PC-9 (cell line): ENCODE results near the gene TNIP3.

Experiments used
- EZH2 ChIP-seq: fragments of 200-600 bp; sonication (generic); IDR thresholded peaks from 2 replicates; pipeline ENCODE4 v1.8.0; 2017; ENCODE audit warnings: antibody characterized with exemption, low read depth
- TF ChIP-seq, protein P1 (sequence below): fragments of 200-600 bp; sonication (generic); conservative IDR thresholded peaks from 2 replicates; pipeline ENCODE4 v1.6.1; 2017; ENCODE audit warnings: mixed run types, antibody characterized with exemption, mild to moderate bottlenecking, moderate library complexity

DNA sequence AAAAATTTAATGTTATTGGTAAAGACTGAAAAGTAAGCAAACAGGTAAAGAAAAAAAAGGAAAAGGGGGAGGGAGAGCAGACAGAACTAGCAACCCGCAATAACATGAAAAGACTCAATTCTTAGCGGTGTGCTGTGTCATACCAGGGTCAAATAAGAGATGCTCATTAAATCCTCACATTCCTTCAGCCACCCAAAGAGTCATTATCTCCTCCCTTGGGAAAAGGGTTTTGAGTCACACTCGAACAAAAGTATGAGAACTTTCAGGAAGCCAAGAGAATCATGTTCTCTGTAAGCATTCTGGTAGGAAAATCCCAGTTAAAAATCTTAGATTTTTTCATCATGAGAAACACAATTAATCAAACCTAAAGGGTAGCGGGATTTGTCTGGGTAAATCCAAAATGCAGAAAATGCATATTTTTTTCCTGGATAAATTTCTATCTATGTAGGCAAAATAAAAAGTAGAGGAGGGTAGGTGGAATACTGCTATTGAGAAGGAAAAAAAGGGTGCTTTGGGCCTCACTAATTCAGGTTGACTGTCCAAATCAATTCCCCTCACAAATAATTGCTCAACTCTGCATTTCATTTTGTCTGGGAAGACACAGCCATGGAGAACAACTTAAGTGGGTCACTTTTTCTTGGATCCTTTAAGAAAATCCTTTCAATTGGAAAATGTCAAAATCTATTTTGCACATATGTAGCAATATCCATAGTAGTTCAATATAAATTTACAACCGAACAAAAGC lies 23.2 kb downstream of the TNIP3 start:
- TF ChIP-seq, protein P1, sequence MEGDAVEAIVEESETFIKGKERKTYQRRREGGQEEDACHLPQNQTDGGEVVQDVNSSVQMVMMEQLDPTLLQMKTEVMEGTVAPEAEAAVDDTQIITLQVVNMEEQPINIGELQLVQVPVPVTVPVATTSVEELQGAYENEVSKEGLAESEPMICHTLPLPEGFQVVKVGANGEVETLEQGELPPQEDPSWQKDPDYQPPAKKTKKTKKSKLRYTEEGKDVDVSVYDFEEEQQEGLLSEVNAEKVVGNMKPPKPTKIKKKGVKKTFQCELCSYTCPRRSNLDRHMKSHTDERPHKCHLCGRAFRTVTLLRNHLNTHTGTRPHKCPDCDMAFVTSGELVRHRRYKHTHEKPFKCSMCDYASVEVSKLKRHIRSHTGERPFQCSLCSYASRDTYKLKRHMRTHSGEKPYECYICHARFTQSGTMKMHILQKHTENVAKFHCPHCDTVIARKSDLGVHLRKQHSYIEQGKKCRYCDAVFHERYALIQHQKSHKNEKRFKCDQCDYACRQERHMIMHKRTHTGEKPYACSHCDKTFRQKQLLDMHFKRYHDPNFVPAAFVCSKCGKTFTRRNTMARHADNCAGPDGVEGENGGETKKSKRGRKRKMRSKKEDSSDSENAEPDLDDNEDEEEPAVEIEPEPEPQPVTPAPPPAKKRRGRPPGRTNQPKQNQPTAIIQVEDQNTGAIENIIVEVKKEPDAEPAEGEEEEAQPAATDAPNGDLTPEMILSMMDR: no peak
- TF ChIP-seq EZH2: no peak
